OCI-LY1 (cell line): ENCODE measurements around the gene KBTBD12.
"Not testable (repeated sequence)": the region's sequence is repeated elsewhere in the genome, so short reads cannot be mapped to it uniquely, and the experiment has no call there.

ENCODE experiments used
- H2AFZ ChIP-seq: fragments of 200-600 bp; sonication (generic), shearing (Covaris generic); 2 replicates; pipeline ENCODE4 v1.6.0; 2014; ENCODE audit warnings: antibody characterized with exemption, mild to moderate bottlenecking, low read length
- H3F3A ChIP-seq: fragments of 200-600 bp; sonication (generic), shearing (Covaris generic); 2 replicates; pipeline ENCODE4 v1.6.0; 2014; ENCODE audit warnings: mild to moderate bottlenecking, antibody characterized with exemption, low read length, moderate library complexity; ENCODE audit not compliant: insufficient read depth
- H3K27ac ChIP-seq: fragments of 200-600 bp; sonication (generic); 2 replicates; pipeline ENCODE4 v1.5.1; 2014; ENCODE audit warnings: low read length, mixed run types, mild to moderate bottlenecking, low read depth; ENCODE audit not compliant: poor library complexity, severe bottlenecking
- H3K27me3 ChIP-seq: fragments of 200-600 bp; sonication (generic); 2 replicates; pipeline ENCODE4 v1.6.0; 2014; ENCODE audit warnings: antibody characterized with exemption, mild to moderate bottlenecking, low read length, moderate library complexity; ENCODE audit not compliant: insufficient read depth
- H3K36me3 ChIP-seq: fragments of 200-600 bp; sonication (generic); 2 replicates; pipeline ENCODE4 v1.6.1; 2014; ENCODE audit warnings: mild to moderate bottlenecking, antibody characterized with exemption, low read length, moderate library complexity, mixed read lengths; ENCODE audit not compliant: insufficient read depth
- H3K4me1 ChIP-seq: fragments of 200-600 bp; sonication (generic); 2 replicates; pipeline ENCODE4 v1.5.1; 2014; ENCODE audit warnings: mild to moderate bottlenecking, low read length, moderate library complexity; ENCODE audit not compliant: insufficient read depth, severe bottlenecking
- H3K4me2 ChIP-seq: fragments of 200-600 bp; sonication (generic), shearing (Covaris generic); 2 replicates; pipeline ENCODE4 v1.6.1; 2014; ENCODE audit warnings: low read length
- H3K4me3 ChIP-seq: fragments of 200-600 bp; sonication (generic); 2 replicates; pipeline ENCODE4 v1.5.1; 2014; ENCODE audit warnings: low read length, low read depth, mild to moderate bottlenecking, mixed read lengths; ENCODE audit not compliant: poor library complexity, severe bottlenecking
- H3K79me2 ChIP-seq: fragments of 200-600 bp; shearing (Covaris generic); 2 replicates; pipeline ENCODE4 v1.6.1; 2016; ENCODE audit warnings: mixed run types, low read length, mixed read lengths; ENCODE audit not compliant: insufficient read depth
- H3K9ac ChIP-seq: fragments of 200-600 bp; sonication (generic), shearing (Covaris generic); 2 replicates; pipeline ENCODE4 v1.6.1; 2014; ENCODE audit warnings: mild to moderate bottlenecking, low read length, mixed read lengths
- H3K9me2 ChIP-seq: fragments of 200-600 bp; sonication (generic), shearing (Covaris generic); 2 replicates; pipeline ENCODE4 v1.6.1; 2014; ENCODE audit warnings: low read depth, mild to moderate bottlenecking, low read length, mixed read lengths
- H3K9me3 ChIP-seq: fragments of 200-600 bp; shearing (Covaris generic); 2 replicates; pipeline ENCODE4 v1.6.1; 2014; ENCODE audit warnings: low read length, mixed read lengths
- H4K20me1 ChIP-seq: fragments of 200-600 bp; sonication (generic), shearing (Covaris generic); 2 replicates; pipeline ENCODE4 v1.6.0; 2016; ENCODE audit warnings: mild to moderate bottlenecking, low read length; ENCODE audit not compliant: insufficient read depth
- EZH2 ChIP-seq: fragments of 200-600 bp; sonication (generic), shearing (Covaris generic); IDR thresholded peaks from 2 replicates; pipeline ENCODE4 v1.8.0; 2017; ENCODE audit warnings: borderline replicate concordance, mixed run types, mild to moderate bottlenecking, antibody characterized with exemption, low read length, moderate library complexity, mixed read lengths
- TF ChIP-seq, protein P1 (sequence below): fragments of 200-600 bp; sonication (generic), shearing (Covaris generic); IDR thresholded peaks from 2 replicates; pipeline ENCODE4 v1.5.1; 2017; ENCODE audit warnings: mild to moderate bottlenecking, antibody characterized with exemption, low read length, moderate library complexity, mixed read lengths

KBTBD12 gene

DNA sequence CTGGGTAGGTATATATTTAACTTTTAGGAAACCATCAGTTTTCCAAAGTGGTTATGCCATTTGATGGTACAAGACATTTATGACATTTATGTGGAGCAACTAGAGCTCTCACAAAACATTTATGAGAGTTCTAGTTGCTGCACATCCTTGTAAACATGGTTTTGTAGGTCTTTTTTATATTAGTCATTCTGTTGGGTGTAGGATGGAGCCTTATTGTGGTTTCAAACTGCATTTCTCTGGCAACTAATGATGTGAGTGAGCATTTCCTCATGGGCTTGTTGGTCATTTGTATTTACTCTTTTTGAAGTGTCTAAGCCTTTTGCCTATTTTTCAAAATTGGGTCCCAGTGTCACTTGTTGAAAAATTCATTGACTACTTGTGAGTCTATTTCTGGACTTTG, 47.0 kb upstream of the KBTBD12 start:
- Histone ChIP-seq H3K9me2 (no peaks in the 10 kb centered on the region), H3K4me3 (no peak overlapping the region), H3K4me2 (no peak overlapping the region), H3K79me2 (no peaks in the 10 kb centered on the region), H3K27ac (no peak overlapping the region), H3K36me3 (no peaks in the 10 kb centered on the region), H2AFZ (no peak overlapping the region), H3K9ac (no peak overlapping the region), H3K27me3 (no peaks in the 10 kb centered on the region), H4K20me1 (no peaks in the 10 kb centered on the region), H3K4me1 (no peaks in the 10 kb centered on the region), H3K9me3 (no peaks in the 10 kb centered on the region), H3F3A (no peaks in the 10 kb centered on the region)
- TF ChIP-seq EZH2 = no peak
- TF ChIP-seq, protein P1, sequence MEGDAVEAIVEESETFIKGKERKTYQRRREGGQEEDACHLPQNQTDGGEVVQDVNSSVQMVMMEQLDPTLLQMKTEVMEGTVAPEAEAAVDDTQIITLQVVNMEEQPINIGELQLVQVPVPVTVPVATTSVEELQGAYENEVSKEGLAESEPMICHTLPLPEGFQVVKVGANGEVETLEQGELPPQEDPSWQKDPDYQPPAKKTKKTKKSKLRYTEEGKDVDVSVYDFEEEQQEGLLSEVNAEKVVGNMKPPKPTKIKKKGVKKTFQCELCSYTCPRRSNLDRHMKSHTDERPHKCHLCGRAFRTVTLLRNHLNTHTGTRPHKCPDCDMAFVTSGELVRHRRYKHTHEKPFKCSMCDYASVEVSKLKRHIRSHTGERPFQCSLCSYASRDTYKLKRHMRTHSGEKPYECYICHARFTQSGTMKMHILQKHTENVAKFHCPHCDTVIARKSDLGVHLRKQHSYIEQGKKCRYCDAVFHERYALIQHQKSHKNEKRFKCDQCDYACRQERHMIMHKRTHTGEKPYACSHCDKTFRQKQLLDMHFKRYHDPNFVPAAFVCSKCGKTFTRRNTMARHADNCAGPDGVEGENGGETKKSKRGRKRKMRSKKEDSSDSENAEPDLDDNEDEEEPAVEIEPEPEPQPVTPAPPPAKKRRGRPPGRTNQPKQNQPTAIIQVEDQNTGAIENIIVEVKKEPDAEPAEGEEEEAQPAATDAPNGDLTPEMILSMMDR = no peak

GRCh38 chr3:127870156-127870555, 44.9 kb upstream of the KBTBD12 start:
- no peaks in the 10 kb centered on the region for H4K20me1 ChIP-seq
- no peak overlapping the region for H3K4me2 ChIP-seq
- no peak overlapping the region for H3K27ac ChIP-seq
- H3K4me3 ChIP-seq = no peak overlapping the region
- no peak overlapping the region for H2AFZ ChIP-seq
- no peak overlapping the region for H3K9ac ChIP-seq
- H3K79me2 ChIP-seq = no peaks in the 10 kb centered on the region
- TF ChIP-seq EZH2 = no peak
- TF ChIP-seq, protein P1 = no peak
- no peaks in the 10 kb centered on the region for H3K4me1 ChIP-seq
- no peaks in the 10 kb centered on the region for H3K27me3 ChIP-seq
- H3K9me3 ChIP-seq = no peaks in the 10 kb centered on the region
- no peaks in the 10 kb centered on the region for H3K36me3 ChIP-seq
- no peaks in the 10 kb centered on the region for H3F3A ChIP-seq
- H3K9me2 ChIP-seq = no peaks in the 10 kb centered on the region

- not testable (repeated sequence) for H4K20me1 ChIP-seq, H3K79me2 ChIP-seq, H3K4me2 ChIP-seq, H3K9ac ChIP-seq, H3K36me3 ChIP-seq, H3K4me3 ChIP-seq, H3K9me3 ChIP-seq, H3F3A ChIP-seq, H2AFZ ChIP-seq, H3K4me1 ChIP-seq, H3K27ac ChIP-seq, H3K27me3 ChIP-seq, H3K9me2 ChIP-seq
Measured at GRCh38 chr3:127874097-127874496, 40.9 kb upstream of the KBTBD12 start.

GRCh38 chr3:127881586-127881985, 33.4 kb upstream of the KBTBD12 start:
- H3K4me1 ChIP-seq = no peaks in the 10 kb centered on the region
- H3F3A ChIP-seq = no peaks in the 10 kb centered on the region
- H3K79me2 ChIP-seq = no peaks in the 10 kb centered on the region
- 0 out of 2 replicates have a peak, but pooled peaks cover 5% of the 10 kb centered on the region for H3K27me3 ChIP-seq
- H4K20me1 ChIP-seq = no peaks in the 10 kb centered on the region
- H3K4me2 ChIP-seq = no peak overlapping the region
- no peaks in the 10 kb centered on the region for H3K9me2 ChIP-seq
- no peak overlapping the region for H3K4me3 ChIP-seq
- no peak for TF ChIP-seq EZH2
- TF ChIP-seq, protein P1 = no peak
- no peaks in the 10 kb centered on the region for H3K36me3 ChIP-seq
- H3K27ac ChIP-seq = no peak overlapping the region
- no peaks in the 10 kb centered on the region for H3K9me3 ChIP-seq
- no peak overlapping the region for H3K9ac ChIP-seq
- no peak overlapping the region for H2AFZ ChIP-seq
